NCI-H526 treated with DMSO at 0.1 percent for 48 hours (cell line): Measurements from ENCODE around the gene CBLN3.

ENCODE experiments used
- DNase-seq: peaks from one replicate; lab custom pipeline; 2025; lab: John Stamatoyannopoulos, UW

CBLN3 gene

DNA sequence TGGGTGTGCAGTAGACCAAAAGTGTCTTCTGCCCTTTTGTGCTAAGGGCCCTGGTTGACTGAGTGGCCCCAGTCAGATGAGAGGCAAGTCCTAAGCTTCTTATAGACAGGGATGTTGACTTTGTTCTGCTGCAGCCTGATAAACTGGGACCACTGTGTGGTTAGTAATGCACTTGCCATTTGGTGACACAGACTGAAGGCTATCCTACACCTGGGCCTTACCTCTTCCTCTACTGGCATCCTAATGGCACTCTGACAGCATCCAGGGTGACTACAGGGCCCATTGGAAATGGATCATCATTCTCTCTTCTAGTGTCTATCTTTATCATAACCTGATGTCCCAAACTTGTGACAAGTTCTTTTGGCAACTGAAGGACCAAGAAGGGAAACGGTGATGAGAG lies 9.8 kb upstream of the CBLN3 start:
- DNase-seq, result no peak

DNA sequence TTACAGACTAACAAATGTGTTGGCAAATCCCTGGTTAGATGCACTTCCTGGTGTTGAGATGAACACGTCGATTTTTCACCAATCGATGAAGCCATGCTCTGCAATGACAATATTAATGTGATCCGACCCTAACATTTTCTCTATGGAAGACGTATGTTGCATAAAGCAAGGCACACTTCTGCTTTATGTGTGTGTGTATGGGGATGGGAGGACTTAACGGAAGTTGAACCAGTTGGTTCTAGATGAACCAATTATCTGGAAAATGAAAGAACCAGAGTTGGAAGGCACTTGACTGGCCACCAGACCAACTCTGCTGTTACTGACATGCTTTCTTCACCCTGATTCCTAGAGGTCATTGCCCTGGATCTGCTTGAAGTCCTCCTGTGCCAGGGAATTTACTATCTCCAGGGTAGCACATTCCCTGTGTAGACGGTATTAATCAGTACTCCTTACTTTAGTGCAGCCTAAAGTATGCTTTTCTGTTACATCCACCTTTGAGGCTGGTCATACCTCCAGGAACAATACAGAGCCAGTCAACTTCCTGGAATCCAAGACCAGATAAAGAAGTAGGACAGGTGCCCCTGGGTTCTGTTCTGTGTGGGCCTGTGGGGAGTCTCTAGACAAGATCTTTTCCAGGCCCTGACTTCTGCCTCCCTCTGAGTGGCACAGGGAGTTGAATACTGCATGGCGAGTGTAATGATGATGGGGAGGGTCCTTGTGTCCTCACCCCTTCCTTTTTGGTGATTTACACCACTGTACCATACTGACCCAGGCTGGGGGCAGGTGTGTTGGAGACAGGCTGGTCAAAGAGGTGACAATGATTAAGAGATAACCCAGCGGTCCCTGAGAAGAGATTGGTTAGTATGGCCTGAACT lies 9.0 kb upstream of the CBLN3 start:
- no peak for DNase-seq

DNA sequence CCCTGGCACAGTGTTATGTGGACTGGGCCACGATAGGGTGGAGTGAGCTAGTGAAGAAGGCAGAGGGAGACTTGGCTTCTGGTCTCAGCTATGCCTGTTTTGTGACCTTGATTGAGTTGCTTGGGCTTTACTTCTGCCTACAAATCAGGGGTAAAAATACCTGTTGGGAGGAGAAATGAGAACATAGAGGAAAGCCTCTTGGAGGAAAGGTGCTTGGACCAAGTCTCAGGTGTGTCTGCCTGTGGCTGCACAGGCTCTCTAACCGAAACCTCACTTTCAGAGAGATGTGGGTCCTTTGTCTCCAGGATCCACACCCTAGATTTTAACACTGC lies 8.2 kb upstream of the CBLN3 start:
- no peak for DNase-seq

DNA sequence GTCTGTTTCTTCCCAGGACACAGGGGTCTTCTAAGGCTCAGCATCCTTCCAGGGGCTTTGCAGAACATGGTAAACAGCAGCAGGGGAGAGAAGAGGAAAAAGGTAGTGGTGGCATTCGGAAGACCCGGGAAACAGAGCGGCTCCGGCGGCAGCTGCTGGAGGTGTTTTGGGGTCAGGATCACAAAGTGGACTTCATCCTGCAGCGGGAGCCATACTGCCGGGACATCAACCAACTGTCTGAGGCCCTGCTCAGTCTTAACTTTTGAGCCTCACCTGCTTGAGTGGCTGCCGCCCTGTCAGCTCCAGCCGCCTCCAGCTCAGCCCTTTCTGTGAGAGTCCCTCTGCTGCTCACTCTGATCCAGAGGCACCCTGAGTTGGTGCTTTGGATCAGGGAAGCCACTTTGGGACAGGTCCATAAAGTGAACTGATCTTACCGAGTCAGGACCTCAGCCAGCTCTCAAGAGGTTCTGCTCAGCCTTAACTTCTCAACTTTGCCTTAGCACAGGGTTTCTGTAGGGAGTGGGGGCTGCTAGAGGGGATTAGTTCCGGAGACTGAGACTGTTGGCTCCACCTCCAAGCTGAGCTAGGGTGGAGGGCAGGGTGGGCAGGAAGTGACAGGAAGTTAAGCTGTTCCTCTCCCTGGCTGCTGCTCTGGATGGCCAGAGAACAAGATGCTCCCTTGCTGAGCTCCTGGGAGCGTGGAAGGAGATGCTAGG lies 7.7 kb upstream of the CBLN3 start:
- DNase-seq, result no peak

GRCh38 chr14:24436355-24437019 lies 7.0 kb upstream of the CBLN3 start:
- DNase-seq, result peak; percentile 33

GRCh38 chr14:24435998-24436354 lies 6.5 kb upstream of the CBLN3 start:
- no peak for DNase-seq

- DNase-seq, result no peak
These were observed 5.8 kb upstream of the CBLN3 start for GRCh38 chr14:24435192-24435810.

DNA sequence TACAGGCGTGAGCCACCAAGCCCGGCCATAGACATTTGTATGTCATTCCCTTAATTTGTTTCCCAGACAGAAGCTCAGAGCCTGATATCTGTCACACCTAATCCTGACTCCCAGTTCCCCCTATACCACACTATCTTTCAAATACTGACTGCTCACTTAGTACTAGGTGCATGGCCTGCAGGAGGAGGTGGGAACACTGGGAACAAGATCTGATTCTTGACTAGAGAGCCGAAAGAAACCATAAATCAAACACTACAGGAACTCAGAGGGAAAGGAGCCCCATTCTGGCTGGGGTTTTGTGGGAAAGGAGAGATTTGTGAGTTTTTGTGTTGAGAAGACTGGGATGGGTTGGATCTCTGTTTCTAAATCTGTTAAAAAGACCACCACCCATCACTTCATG lies 5.2 kb upstream of the CBLN3 start:
- no peak for DNase-seq

GRCh38 chr14:24434036-24434435 lies 4.6 kb upstream of the CBLN3 start:
- DNase-seq, result no peak

- no peak for DNase-seq
These were observed 3.0 kb upstream of the CBLN3 start for GRCh38 chr14:24432259-24433131.

DNA sequence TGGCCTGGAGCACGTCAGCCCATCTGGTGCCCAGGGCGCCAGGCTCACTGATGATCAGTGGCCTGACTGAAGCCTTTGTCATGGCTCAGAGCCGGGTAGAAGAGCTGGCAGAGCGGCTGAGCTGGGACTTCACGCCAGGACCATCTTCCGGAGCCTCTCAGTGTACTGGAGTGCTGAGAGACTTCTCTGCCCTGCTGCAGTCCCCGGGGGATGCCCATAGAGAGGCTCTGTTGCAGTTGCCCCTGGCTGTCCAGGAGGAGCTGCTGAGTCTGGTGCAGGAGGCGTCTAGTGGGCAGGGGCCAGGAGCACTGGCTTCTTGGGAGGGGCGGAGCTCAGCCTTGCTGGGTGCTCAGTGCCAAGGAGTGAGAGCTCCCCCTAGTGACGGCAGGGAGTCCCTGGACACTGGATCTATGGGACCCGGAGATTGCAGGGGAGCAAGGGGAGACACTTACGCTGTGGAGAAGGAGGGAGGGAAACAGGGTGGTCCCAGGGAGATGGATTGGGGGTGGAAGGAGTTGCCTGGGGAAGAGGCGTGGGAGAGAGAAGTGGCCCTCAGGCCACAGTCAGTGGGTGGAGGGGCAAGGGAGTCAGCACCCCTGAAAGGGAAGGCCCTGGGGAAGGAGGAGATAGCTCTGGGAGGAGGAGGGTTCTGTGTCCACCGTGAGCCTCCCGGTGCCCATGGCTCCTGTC lies 2.2 kb upstream of the CBLN3 start:
- peak; percentile 78 for DNase-seq

DNA sequence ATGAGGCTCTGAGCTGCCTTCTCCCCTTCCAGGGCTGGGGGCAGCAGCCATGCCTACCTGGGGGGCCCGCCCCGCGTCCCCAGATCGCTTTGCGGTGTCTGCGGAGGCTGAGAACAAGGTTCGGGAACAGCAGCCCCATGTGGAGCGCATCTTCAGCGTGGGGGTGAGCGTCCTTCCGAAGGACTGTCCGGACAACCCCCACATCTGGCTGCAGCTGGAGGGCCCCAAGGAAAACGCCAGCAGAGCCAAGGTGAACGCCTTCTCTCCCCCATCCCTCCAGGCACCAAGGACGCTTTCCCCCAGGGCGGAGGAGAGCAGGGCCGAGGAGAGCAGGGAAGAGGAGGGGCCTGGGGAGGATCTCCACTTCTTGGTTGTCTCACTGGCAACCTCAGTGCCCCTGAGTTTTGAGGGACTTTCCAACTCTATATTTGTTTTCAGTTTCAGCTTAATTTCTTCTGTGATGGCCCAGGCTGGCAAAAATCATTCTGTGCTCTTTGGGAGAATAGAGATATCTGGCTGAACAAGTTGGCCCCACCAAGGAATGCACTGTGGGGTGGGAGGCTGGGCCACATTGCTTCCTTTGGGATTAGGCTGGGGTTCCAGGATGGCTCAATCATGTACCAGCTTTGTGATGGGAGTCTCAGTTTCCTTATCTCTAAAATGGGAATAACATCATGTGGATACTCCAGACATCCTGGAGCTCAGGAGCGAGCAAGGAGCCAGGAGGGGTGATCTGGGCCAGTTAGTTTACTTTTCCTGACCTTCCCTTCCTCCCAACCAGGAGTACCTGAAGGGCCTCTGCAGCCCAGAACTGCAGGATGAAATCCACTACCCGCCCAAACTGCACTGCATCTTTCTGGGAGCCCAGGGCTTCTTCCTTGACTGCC lies 1.5 kb upstream of the CBLN3 start:
- no peak for DNase-seq

- no peak for DNase-seq
These were observed 744 bp upstream of the CBLN3 start for GRCh38 chr14:24430143-24430681.

DNA sequence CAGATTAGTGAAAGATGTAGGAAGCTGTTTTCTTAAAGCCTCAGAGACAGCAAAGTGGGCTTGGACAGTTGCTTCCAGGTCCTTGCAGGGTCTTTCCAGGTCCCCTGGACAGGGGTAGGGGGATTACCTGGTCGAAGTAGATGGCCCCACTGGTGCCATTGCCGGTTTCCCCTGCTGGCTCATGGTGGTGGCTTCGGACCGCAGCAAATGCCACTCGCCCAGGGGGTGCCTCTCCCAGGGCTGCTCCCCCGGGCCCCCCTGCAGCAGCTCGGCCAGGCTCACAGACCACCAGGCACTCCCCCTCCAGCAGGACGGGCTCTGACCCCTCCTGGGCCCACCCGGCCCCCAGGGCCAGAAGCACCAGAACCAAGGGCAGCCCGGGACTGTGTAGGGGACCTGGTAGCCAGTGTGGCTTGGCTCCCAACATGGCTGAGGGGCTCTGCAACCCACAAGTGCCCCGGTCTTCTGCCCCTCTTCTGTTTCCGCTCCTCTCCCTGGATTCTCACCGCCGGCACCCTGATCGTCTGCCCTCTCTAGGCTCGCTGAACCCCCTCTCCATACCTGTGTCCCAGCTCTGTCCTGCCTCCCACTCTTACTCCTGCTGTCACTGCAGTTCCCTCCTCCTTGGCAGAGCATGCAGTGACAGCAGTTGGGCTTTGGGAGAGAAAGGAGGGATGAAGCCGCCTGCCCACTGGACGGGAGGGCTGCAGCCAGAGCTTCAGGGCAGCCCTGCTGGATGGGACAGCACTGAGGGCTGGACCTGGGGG lies 657 bp downstream of the CBLN3 start:
- no peak for DNase-seq

DNA sequence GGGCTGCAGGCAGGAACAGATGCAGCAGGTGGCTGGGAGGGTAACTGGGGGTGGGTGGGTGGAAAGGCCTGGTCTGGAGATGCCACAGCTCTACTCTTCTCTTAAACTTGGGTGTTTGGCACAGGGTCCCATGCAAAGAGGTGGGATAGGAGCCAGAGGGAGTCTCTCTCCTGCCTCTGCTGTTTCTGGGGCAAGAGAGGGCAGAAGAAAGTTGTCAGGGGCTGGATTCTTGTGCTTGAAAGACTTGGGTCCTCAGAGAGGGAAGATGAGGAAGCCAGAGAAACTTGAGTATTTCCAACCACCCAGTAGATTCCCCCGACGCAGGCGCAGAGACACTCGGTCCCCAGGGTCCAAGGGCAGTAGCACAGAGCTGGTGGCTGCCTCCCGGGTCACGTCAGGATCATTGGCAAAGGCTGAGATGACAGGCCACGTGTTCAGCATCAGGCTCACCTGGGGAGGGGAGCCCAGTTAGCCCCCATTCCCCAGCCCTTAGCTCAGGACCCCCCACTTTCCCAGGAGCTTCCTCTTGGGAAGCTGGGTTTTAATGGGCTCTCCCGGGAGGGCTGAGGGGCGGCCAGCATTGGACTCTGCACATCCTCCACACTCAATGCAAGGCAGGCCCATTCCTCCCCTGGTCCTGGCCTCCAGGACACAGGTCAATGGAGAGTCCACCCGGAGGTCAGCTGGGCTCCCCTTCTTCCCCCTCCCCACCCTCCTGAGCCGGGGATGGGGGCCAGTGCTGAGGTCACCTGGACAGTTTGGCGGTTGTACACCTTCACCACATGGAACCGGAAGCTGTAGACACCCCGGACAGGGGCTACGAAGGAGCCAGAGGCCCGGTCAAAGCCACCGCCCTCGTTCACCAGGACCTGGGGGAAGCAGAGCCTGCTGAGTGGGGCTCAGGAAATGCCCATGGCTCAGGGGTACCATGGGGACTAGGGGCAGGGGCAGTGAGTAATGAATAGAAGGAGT lies 1.6 kb downstream of the CBLN3 start:
- no peak for DNase-seq

- DNase-seq, result no peak
These were observed 2.4 kb downstream of the CBLN3 start for GRCh38 chr14:24426912-24427536.
